ENCODE measurements around the gene CHST11.

Gene CHST11

DNA sequence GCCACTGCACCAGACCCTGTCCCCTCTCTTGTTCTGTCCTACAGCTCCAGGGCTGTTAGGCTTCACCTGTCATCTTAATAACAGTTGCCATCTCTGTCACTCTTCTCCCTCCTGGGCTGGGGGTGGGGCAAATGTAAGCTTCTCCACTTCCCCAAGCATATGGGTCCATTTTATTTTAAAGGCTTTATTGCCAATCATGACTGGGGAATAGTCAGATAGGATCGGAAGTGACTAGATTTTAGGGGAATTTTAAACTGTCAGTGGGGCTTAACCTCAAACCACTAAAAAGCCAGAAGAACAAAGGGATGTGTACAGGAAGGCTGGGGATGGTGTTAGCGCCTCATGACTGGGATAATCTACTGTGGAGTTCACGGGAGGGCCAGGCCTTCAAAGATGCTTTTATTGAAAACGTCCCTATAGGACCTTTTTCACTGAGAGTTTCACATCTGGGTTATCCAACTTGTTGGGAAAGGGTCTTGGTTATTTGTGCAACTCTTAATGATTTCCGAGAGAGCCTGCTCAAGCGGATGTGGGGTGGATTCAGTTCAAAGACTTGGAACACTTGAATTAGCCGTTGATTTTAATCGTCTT, 41.6 kb downstream of the CHST11 start:
- Mint-ChIP-seq H3K27me3 (no peaks in the 10 kb centered on the region), H3K36me3 (ENCODE audit: insufficient read depth) (peaks cover 19% of the 10 kb centered on the region), H3K9me3 (no peaks in the 10 kb centered on the region), H3K4me3 (peak overlapping the region; percentile 34 to 43), H3K27ac (peak overlapping the region; percentile 66 to 75), H3K4me1 (ENCODE audit: low read depth in 2 of 2) (peaks cover 67 to 74% of the 10 kb centered on the region in 2 donors)
- DNase-seq (peak in 1 of 3 experiments; percentile 16), ATAC-seq (replicated peaks) (peak; percentile 46)

DNA sequence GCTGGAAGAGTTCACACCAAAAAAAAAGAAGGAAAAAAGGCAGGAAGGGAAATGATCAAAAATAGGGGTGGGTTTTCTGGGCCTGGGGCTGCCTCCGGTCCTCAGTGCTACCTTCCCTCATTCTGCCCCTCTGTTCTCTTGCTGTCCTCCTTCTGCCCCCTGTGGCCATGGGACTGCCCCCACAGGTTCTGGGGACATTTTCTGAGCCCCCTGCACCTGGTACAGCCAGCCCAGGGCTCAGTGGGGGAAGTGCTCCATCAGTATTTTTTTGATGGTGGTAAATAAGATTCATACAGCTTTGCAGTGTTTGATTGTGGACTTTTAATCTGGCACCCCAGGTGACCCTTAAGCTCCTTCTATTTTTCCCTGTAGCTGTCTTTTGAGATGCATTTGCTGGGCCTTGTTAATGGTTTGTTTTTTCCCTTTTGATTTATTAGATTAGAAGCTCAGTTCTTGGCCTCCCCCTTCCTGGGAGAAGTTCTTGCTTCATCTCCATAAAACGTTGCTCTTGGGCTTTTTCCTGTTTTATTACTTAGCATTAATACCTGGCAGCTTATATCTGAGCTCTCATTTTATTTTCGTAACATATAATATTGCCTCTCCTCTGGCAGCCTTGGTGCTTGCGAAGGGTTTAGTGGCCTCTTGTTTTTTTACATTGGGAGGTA, 43.1 kb downstream of the CHST11 start:
- Mint-ChIP-seq H3K27me3 (no peaks in the 10 kb centered on the region), H3K27ac (peak overlapping the region; percentile 49 to 75), H3K9me3 (no peaks in the 10 kb centered on the region), H3K4me1 (ENCODE audit: low read depth in 2 of 2) (peaks cover 66 to 75% of the 10 kb centered on the region in 2 donors), H3K4me3 (no peak overlapping the region), H3K36me3 (ENCODE audit: insufficient read depth) (peaks cover 26% of the 10 kb centered on the region)
- DNase-seq = no peak
- ATAC-seq (replicated peaks) = no peak

- Mint-ChIP-seq H3K4me1 (ENCODE audit: low read depth in 2 of 2) (peaks cover 66 to 75% of the 10 kb centered on the region in 2 donors), H3K36me3 (ENCODE audit: insufficient read depth) (peaks cover 26% of the 10 kb centered on the region), H3K27ac (peak overlapping the region in 1 of 2 donors; percentile 25), H3K27me3 (no peaks in the 10 kb centered on the region), H3K9me3 (no peaks in the 10 kb centered on the region), H3K4me3 (no peak overlapping the region)
- ATAC-seq (replicated peaks) (no peak), DNase-seq (no peak)
Observed at GRCh38 chr12:104501115-104501514, 44.4 kb downstream of the CHST11 start.

DNA sequence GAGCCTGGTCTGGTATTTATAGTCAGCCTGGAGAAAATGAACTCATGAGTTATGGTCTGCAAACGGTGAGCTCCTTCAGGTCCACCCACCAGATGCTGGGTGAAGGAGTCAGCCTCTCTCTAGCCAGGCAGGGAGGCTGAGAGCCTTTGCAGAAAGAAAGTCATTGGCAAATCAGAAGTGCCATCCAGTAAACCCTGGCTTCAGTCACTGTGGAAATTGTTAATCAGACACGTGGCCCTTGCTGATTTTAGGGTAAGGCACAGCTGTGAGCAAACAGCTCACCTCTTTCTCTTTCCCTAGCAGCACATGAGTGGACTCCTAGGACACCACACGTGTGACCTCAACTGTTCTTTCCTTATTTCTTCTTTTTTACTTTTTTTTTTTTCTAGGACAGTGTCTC, 44.9 kb downstream of the CHST11 start:
- H3K9me3 Mint-ChIP-seq = no peaks in the 10 kb centered on the region
- DNase-seq (no peak), ATAC-seq (replicated peaks) (no peak)
- H3K36me3 Mint-ChIP-seq (ENCODE audit: insufficient read depth) = peaks cover 29% of the 10 kb centered on the region
- no peaks in the 10 kb centered on the region for H3K27me3 Mint-ChIP-seq
- peak overlapping the region; percentile 36 to 73 for H3K27ac Mint-ChIP-seq
- H3K4me3 Mint-ChIP-seq = peak overlapping the region in 1 of 2 donors; percentile 4
- peaks cover 69 to 79% of the 10 kb centered on the region in 2 donors for H3K4me1 Mint-ChIP-seq (ENCODE audit: low read depth in 2 of 2)

GRCh38 chr12:104502217-104502616, 45.5 kb downstream of the CHST11 start:
- Mint-ChIP-seq H3K27me3 (no peaks in the 10 kb centered on the region), H3K9me3 (no peaks in the 10 kb centered on the region), H3K4me1 (ENCODE audit: low read depth in 2 of 2) (peaks cover 69 to 78% of the 10 kb centered on the region in 2 donors), H3K36me3 (ENCODE audit: insufficient read depth) (peaks cover 34% of the 10 kb centered on the region), H3K27ac (peak overlapping the region; percentile 36 to 73), H3K4me3 (peak overlapping the region; percentile 45 to 53)
- DNase-seq = no peak
- no peak for ATAC-seq (replicated peaks)

DNA sequence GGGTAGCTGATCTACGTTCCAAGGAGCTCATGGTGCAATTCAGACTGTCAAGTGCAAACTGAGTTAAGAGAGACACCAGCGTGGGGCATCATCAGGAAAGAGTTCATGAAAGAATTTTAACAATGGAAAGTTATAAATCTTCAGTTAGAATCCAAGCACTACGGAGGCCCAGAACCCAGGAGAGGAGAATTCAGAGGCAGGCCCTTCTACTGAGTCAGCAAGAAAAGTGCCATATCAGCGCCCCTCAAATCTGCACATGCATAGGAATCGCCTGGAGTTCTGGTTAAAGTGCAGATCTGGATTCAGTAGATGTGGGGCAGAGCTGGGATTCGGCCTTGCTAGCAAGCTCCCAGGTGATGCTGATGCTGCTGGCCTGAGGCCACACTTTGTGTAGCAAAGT, 45.9 kb downstream of the CHST11 start:
- Mint-ChIP-seq H3K9me3 (no peaks in the 10 kb centered on the region), H3K27me3 (no peaks in the 10 kb centered on the region), H3K36me3 (ENCODE audit: insufficient read depth) (peaks cover 32% of the 10 kb centered on the region), H3K27ac (peak overlapping the region in 1 of 2 donors; percentile 73), H3K4me1 (ENCODE audit: low read depth in 2 of 2) (peaks cover 69 to 78% of the 10 kb centered on the region in 2 donors), H3K4me3 (peak overlapping the region; percentile 45 to 53)
- DNase-seq = no peak
- ATAC-seq (replicated peaks) = no peak

- no peaks in the 10 kb centered on the region for H3K9me3 Mint-ChIP-seq
- H3K4me1 Mint-ChIP-seq (ENCODE audit: low read depth in 2 of 2) = peaks cover 70 to 80% of the 10 kb centered on the region in 2 donors
- peaks cover 31% of the 10 kb centered on the region for H3K36me3 Mint-ChIP-seq (ENCODE audit: insufficient read depth)
- DNase-seq (no peak), ATAC-seq (replicated peaks) (no peak)
- no peaks in the 10 kb centered on the region for H3K27me3 Mint-ChIP-seq
- peak overlapping the region; percentile 45 to 53 for H3K4me3 Mint-ChIP-seq
- peak overlapping the region; percentile 24 to 73 for H3K27ac Mint-ChIP-seq
Observed at GRCh38 chr12:104503191-104503590, 46.4 kb downstream of the CHST11 start.

DNA sequence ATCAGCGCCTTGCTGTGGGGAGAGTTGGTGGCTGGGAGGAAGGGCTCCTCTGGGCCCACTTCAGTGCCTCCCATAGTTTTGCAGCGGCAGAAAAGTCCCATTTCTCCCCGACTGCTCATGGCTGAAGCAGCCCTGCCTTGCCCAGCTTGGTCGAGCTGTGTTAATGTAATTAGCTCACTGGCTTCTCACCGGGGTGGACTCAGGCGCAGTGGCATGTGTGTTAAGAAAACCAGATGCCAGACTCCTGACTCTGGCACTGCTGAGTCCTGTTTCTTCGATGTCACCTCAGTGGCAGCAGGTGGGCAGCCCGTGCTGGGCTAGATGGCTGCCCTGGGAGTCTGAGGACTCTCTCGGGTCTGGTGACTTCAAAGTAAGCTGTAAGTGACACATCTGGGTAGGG, 47.4 kb downstream of the CHST11 start:
- H3K4me1 Mint-ChIP-seq (ENCODE audit: low read depth in 2 of 2) = peaks cover 71 to 80% of the 10 kb centered on the region in 2 donors
- peak overlapping the region in 1 of 2 donors; percentile 62 for H3K27ac Mint-ChIP-seq
- H3K4me3 Mint-ChIP-seq = no peak overlapping the region
- peaks cover 35% of the 10 kb centered on the region for H3K36me3 Mint-ChIP-seq (ENCODE audit: insufficient read depth)
- H3K9me3 Mint-ChIP-seq = no peaks in the 10 kb centered on the region
- DNase-seq (no peak), ATAC-seq (replicated peaks) (no peak)
- no peaks in the 10 kb centered on the region for H3K27me3 Mint-ChIP-seq

DNA sequence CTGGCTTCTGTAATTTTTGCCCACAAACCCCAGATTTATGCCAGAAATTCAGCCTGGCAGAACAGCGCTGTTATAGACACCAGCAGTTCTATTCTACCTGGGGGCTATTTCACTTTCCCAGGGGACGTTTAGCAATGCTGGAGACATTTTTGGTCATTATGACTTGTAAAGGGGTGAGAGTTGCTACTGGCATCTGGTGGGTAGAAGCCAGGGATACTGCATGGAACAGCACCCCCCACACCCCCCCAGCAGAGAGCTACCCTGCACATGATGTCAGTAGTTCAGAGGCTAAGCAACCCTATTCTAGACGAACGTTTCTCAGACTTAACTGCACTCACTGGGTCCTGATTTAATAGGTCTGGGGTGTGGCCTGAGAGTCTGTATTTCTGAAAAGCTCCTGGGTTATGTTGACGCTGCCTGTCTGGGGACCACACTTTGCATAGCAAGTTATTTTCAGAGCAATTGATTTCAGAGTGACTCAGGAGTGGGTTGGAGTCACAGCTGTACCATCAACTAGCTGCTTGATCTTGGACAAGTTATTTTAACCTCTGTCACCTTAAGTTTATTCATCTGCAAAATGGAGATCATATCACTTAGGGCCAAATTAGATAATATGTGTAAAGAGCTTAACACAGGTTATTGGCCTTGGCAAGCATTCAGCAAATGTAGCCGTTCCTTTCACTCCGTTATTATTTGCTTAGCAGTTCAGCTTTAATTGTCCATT, 48.5 kb downstream of the CHST11 start:
- H3K27ac Mint-ChIP-seq = peak overlapping the region; percentile 60 to 62
- DNase-seq (no peak), ATAC-seq (replicated peaks) (no peak)
- no peaks in the 10 kb centered on the region for H3K9me3 Mint-ChIP-seq
- peaks cover 35% of the 10 kb centered on the region for H3K36me3 Mint-ChIP-seq (ENCODE audit: insufficient read depth)
- H3K4me3 Mint-ChIP-seq = no peak overlapping the region
- H3K27me3 Mint-ChIP-seq = no peaks in the 10 kb centered on the region
- peaks cover 71 to 83% of the 10 kb centered on the region in 2 donors for H3K4me1 Mint-ChIP-seq (ENCODE audit: low read depth in 2 of 2)

DNA sequence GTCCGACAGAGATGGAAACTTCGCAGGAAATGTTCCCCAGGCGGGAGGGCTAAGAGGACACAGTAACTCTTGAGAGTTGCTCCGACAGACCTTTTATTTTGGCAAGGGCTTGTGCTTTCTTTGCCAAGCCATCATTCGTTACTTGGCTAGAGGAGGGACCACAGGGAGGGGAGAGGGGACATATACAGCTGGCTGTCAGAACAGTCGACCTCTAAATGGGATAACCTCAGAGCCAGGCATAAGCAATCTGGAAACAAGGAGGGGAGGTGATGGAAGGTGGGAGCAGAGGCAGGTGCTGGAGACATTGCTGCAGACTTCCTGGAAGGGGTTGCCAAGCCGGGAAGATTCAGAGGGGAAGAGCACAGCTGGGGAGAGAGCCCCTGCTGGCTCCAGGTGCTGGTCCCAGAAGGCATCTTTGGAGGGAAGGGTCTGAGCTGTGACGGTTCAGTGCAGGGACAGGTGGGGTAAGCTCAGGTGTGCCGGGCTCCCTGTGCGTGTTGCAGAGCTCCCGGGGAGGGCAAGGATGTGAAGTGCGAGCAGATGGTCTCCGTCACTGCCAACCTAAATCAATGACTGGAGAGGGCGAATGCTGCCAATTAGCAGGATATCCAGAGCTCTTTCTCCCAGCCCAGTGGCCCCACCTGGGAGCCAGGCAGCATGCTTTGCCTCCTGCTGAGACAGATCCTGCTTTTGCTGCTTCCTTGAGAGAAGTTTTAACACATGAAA, 50.1 kb downstream of the CHST11 start:
- ATAC-seq (replicated peaks) = no peak
- Mint-ChIP-seq H3K36me3 (ENCODE audit: insufficient read depth) (peaks cover 35% of the 10 kb centered on the region), H3K9me3 (no peaks in the 10 kb centered on the region), H3K4me1 (ENCODE audit: low read depth in 2 of 2) (peaks cover 73 to 87% of the 10 kb centered on the region in 2 donors), H3K27ac (peak overlapping the region in 1 of 2 donors; percentile 60), H3K27me3 (no peaks in the 10 kb centered on the region), H3K4me3 (peak overlapping the region; percentile 38 to 48)
- no peak for DNase-seq

DNA sequence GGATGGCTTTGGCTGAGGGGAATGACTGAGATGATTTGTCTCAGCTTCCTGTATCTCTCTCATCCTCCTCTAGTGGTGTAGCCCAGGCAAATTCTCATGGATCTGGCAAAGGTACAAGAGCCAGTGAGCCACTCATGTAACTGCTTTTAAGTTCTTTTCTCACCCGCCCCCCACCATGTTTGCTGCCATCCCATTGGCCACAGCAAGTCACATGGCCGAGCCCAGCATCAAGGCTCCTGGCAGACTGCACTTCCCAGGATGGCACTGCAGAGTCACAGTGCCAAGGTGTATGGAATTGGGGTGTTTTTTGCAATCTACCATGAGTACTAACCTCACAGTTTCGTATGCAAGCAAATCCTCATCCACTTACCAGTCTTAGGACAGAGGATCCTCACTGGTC, 50.9 kb downstream of the CHST11 start:
- H3K27ac Mint-ChIP-seq = peak overlapping the region; percentile 60 to 78
- H3K4me1 Mint-ChIP-seq (ENCODE audit: low read depth in 2 of 2) = peaks cover 69 to 85% of the 10 kb centered on the region in 2 donors
- H3K36me3 Mint-ChIP-seq (ENCODE audit: insufficient read depth) = peaks cover 28% of the 10 kb centered on the region
- DNase-seq = no peak
- no peaks in the 10 kb centered on the region for H3K9me3 Mint-ChIP-seq
- peak overlapping the region in 1 of 2 donors; percentile 24 for H3K4me3 Mint-ChIP-seq
- no peak for ATAC-seq (replicated peaks)
- H3K27me3 Mint-ChIP-seq = no peaks in the 10 kb centered on the region

GRCh38 chr12:104508752-104509446, 52.2 kb downstream of the CHST11 start:
- H3K27ac Mint-ChIP-seq = peak overlapping the region; percentile 60 to 78
- H3K4me1 Mint-ChIP-seq (ENCODE audit: low read depth in 2 of 2) = peaks cover 63 to 80% of the 10 kb centered on the region in 2 donors
- peak overlapping the region; percentile 11 to 43 for H3K4me3 Mint-ChIP-seq
- H3K9me3 Mint-ChIP-seq = no peaks in the 10 kb centered on the region
- H3K36me3 Mint-ChIP-seq (ENCODE audit: insufficient read depth) = peaks cover 21% of the 10 kb centered on the region
- peak; percentile 31 for ATAC-seq (replicated peaks)
- H3K27me3 Mint-ChIP-seq = no peaks in the 10 kb centered on the region
- no peak for DNase-seq

Data from effector memory CD8-positive, alpha-beta T cell (primary cell).